WI38 (cell line): ENCODE results near the gene MYO1E.
"Not testable (repeated sequence)": the region's sequence is repeated elsewhere in the genome, so short reads cannot be mapped to it uniquely, and the experiment has no call there.

Experiments
- H3K4me3 ChIP-seq: 2 replicates; pipeline ENCODE4 v1.5.1; 2011; ENCODE audit warnings: low read depth, mild to moderate bottlenecking, control low read depth, low read length
- TF ChIP-seq, protein P1 (sequence below): IDR thresholded peaks from 2 replicates; pipeline ENCODE4 v1.5.1; 2012; ENCODE audit warnings: low read depth, mild to moderate bottlenecking, control low read depth, low read length

MYO1E gene

GRCh38 chr15:59398220-59398619 lies 25.5 kb upstream of the MYO1E start:
- TF ChIP-seq, protein P1, sequence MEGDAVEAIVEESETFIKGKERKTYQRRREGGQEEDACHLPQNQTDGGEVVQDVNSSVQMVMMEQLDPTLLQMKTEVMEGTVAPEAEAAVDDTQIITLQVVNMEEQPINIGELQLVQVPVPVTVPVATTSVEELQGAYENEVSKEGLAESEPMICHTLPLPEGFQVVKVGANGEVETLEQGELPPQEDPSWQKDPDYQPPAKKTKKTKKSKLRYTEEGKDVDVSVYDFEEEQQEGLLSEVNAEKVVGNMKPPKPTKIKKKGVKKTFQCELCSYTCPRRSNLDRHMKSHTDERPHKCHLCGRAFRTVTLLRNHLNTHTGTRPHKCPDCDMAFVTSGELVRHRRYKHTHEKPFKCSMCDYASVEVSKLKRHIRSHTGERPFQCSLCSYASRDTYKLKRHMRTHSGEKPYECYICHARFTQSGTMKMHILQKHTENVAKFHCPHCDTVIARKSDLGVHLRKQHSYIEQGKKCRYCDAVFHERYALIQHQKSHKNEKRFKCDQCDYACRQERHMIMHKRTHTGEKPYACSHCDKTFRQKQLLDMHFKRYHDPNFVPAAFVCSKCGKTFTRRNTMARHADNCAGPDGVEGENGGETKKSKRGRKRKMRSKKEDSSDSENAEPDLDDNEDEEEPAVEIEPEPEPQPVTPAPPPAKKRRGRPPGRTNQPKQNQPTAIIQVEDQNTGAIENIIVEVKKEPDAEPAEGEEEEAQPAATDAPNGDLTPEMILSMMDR, result no peak
- no peak overlapping the region for H3K4me3 ChIP-seq

DNA sequence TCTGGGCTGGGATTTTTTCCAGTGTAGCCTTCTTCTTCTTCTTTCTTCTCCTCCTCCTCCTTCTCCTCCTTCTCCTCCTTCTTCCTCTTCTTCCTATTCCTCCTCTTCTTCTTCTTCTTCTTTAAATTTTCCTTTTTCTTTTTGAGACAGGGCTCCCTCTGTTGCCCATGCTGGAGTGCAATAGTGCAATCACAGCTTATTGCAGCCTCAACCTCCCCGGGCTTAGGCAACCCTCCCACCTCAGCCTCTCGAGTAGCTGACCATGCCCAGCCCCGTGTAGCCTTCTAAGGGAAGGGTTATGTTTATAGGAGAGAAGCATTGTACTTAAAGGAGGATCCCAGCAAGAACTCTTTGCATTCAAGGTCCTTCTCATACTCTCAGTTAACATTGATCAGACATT lies 24.0 kb upstream of the MYO1E start:
- TF ChIP-seq, protein P1, result no peak
- no peak overlapping the region for H3K4me3 ChIP-seq

DNA sequence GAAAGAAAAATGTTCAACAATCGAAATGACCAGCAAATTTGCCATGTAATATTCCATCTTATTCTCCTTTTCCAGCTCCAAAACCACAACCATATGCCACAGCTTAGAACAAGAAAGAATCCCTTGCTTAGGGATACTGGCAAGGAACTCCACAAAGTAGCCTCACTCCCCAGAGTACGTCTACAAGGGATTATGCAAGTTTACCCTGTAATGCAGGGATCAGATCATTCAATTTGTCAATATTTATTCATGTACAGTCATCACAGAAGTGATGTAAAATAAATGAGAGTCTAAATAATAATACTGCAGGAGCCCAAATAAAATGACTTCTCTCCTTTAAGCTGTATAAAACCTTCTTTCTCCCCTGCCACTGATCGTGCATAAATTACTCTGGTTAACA lies 23.5 kb upstream of the MYO1E start:
- TF ChIP-seq, protein P1, result no peak
- H3K4me3 ChIP-seq, result no peak overlapping the region

DNA sequence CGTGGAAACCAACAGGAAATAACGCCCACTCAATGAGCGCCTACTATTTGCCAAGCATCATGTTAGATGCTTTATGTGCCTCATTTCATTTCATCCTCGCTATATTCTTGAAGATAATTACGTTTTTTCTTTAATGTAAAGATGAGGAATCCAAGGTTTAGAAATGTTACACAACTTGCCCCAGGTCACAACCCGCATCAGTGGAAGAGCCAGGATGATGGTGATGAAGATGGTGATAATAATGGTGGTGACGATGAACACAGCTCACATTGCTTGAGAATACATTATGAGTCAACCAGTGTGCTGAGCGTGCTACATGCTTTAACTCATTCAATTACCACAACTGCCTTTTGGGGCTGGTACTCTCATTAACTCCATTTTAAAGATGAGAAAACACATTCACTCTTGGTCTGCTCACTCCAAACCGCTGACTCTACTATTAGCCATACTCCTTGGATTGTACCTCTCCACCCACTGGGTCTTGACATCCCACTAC lies 21.5 kb upstream of the MYO1E start:
- no peak overlapping the region for H3K4me3 ChIP-seq

DNA sequence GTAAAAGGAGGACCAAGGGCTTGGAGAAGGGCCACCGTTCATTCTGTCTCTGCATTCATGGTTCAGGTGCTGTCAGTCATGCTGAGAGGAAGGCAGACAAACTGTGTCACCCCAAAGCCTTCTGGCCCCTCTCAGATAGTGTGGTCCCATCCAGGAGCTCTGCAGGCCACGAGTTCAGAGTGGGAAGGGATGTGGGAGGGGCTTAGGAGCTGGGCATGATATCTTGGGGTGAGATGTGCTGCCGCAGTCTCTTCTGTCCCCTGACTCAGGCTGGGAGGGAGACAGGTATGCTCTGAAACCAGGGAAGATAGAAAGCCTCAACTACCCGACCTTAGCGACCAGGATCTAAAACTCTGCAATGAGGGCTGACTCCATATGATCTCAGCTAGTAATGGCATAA lies 19.6 kb upstream of the MYO1E start:
- TF ChIP-seq, protein P1, result no peak
- H3K4me3 ChIP-seq, result no peak overlapping the region

More for the DNA sequence above, 21.5 kb upstream of the MYO1E start:
- TF ChIP-seq, protein P1, result no peak

- TF ChIP-seq, protein P1, result no peak
- no peak overlapping the region for H3K4me3 ChIP-seq
These were observed 16.0 kb upstream of the MYO1E start for GRCh38 chr15:59388670-59389069.

GRCh38 chr15:59387196-59387878 lies 14.7 kb upstream of the MYO1E start:
- H3K4me3 ChIP-seq, result not testable (repeated sequence)

DNA sequence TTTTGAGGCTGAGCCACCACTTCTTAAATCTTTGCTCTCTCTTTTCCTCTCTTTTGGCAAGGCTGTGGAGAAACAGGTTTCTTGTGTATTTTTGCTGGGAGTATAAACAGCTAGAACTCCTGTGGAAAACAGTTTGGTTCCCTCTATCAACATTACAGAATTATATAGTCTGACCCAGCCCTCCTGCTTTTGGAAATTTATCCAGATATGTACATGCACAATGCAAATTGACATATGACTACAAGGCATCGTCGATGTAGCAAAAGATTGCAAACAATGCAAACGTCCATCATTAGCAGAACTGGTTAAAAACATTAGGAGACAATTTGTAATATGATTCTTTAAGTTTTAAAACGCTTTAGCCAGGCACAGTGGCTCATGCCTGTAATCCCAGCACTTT lies 12.5 kb upstream of the MYO1E start:
- TF ChIP-seq, protein P1, result no peak
- H3K4me3 ChIP-seq, result no peak overlapping the region
